ENCODE measurements around the gene WEE2. TPM values are rescaled to one million over a fixed set of nuclear protein-coding genes. Genes with fewer than 3 reads are reported as not detected.
"Not testable (repeated sequence)": the region's sequence is repeated elsewhere in the genome, so short reads cannot be mapped to it uniquely, and the experiment has no call there.

WEE2 gene
- polyA plus RNA-seq, 5 donors: 0.26 to 0.60 (median 0.44) TPM

- no peak for DNase-seq
These were observed 4.6 kb downstream of the WEE2 start for GRCh38 chr7:141712603-141713255.

- no peak for DNase-seq
These were observed 5.7 kb downstream of the WEE2 start for GRCh38 chr7:141713890-141714289.

DNA sequence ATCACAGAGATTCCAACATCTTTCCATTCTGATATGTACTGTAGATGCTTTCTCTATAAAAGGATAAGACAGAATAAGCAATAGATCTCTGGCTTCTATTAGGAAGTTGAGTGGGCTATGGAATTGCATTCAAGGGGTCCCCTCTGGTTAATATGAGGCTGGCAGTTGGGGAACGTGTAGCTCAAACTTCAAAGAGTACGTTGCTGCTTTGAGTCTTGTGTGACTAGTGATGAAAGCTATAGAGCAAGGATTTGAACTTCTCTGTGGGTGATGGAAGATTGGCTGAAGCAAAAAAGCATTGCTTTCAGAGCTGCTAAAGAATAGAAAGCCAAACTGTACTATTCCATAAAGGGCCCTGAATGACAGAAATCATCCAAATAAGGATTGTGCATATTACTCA is 6.4 kb downstream of the WEE2 start:
- DNase-seq: no peak

GRCh38 chr7:141715018-141715417 is 6.9 kb downstream of the WEE2 start:
- DNase-seq: no peak

DNA sequence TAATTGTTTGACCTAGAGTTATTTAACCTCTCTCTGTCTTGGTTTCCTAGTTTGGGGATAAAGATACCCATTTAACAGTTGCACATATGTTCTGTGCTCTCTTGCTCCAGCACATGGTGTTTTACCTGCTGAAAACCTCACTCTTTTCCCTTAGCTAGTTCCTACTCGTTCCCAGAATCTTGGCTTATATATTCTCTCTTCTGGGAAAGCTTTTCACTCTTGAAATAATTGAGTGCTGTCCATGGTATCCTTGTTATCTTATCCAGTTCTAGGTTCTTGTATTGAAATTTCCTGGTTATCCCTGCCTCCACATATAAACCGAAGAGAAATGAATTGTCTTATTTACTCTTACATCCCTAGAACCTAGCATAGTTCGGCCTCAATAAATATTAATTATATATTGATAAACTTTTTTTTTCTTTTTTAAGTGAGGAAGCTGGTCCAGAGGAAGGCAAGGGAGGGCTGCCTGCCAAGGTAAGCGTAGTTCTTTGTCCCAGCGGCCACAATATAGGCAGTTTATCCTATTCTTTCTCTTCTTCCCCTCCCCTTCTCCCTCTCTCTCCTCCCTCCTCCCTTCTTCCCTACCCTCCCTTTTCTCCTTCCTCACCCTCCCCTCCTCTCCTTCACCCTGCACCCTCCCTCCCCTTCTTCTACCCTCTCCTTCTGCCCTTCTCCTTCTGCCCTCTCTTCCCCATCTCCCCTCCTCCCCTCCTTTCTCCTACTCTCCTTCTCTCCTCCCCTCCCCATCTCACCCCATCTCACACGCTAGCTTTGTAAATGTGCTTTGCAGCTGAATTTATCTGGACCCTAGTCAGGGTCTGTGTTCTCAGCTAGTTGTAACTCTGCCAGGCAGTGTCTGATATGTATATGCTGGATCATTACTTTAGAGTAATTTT is 7.9 kb downstream of the WEE2 start:
- DNase-seq: no peak

DNA sequence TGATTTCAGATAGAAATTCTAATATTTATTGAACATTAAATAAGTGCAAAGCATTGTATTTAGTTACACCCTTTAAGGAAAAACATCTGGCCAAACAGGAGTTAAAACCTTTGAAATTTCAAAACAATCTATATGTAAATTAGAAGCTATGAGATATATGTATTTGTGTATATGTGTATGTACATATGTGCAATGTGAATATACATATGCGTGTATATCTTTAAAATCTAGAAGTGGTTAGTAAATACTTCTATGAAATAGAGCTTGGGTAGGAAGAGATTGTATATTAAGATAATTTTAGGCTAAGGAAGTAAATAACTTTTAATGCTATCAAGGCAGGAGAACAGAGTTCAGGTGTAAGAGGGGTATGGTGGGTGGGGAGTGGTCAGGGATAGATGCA is 9.3 kb downstream of the WEE2 start:
- DNase-seq: no peak

- no peak for DNase-seq
These were observed 14.4 kb downstream of the WEE2 start for GRCh38 chr7:141722529-141722928.

GRCh38 chr7:141729020-141729419 is 20.9 kb downstream of the WEE2 start:
- DNase-seq: no peak

DNA sequence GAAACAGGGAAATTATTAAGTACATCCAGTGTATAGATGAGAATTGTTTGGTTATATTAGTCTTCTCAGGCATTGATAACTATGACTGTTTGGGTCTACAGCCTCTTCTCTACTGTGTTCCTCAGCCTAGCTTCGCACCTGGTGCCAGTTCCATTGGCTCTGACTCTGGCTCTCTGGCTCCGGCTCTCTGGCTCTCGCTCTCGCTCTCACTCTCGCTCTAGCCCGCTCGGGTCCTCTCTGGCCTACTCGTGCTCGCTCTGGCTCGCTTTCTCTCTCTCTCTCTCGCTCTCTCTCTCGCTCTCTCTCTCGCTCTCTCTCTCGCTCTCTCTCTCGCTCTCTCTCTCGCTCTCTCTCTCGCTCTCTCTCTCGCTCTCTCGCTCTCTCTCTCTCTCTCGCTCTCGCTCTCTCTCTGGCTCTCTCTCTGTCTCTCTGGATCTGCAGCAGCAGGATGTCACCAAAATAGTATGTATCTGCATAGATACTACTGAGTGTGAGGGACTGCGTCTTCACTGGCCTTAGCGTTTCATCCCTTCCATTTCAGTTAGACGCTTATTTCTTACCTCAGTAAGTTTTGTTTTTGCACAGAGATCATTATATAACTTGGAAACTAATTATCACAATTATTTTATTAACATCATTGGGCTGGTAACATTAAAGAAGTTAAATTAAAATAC is 23.5 kb downstream of the WEE2 start:
- DNase-seq: no peak

GRCh38 chr7:141737118-141737835 is 29.1 kb downstream of the WEE2 start:
- DNase-seq: no peak

DNA sequence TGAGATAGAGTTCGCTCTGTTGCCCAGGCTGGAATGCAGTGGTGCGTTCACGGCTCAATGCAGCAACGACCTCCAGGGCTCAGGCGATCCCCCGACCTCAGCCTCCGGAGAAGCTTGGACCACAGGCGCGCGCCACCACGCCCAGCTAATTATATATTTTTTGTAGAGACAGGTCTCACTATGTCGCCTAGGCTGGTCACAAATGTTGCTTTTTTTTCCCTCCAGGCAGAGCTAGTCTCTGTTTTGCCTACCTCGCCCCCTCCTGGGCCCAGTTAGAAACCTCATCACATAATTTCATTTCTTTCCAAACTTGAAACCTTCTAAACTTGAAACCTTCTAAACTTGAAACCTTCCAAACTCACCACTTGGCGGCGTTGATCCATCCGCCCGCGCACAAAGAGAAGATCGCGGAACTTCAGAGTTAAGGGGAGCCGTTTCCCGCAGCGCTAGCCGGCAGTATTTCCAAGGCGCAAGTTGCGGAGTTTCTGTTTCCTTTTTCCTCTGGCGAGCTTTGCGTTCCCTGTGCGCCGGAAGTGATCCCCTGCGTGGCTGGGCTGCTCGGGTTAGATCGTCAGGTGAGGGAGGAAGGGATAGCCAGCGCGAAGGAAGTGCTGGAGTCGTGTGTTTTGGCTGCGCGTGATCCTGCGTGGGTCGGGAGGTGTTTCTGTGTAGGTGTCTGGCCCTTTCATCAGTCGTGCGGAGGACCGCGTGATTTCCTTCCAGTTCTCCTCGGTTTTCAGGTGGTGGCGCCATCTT is 29.9 kb downstream of the WEE2 start, which contains the start of gene SSBP1:
Gene SSBP1 (plus strand): TSS at position 523 of the 756 bp plus-strand sequence. CDS start 809 bp downstream, outside the sequence.
- DNase-seq: peak; percentile 92 to 96

- DNase-seq: no peak
These were observed 30.4 kb downstream of the WEE2 start for GRCh38 chr7:141738592-141739013.

DNA sequence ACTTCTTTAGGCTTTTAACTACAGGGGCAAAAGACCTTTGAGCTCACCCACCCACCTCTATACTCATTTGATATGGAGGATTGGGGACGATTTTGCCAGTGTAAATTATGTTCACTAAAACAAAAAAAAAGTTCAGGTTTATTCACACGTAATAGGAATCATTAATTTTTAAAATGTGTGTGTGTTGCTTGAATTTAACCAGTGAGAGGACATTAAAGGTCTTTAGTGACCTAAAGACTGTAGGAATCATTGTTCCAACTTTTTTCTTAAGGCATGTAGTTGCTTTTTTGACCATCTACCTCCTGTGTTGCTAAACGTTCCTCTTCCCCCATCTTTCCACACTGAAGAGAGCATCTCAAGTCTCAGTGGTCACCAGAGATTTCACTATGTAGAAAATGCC is 31.1 kb downstream of the WEE2 start:
- DNase-seq: no peak

DNA sequence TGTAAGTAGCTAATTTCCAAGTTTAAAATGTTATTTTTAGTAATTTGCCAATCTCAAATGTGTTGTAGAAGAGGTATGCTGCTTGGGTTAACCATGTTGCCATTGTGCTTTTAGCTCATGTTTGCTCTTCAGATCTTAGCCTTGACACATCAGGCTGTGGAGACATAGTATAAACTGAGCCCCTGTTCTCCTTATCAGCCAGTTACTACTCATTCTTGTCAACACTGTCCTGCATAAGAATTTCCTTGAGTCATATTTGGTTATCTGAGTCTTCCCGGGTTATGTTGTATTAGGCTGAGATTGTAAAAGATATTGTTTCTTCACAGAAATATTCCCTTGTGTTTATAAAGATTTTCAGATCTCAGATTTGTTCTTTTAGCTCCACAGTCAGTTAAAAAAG is 34.1 kb downstream of the WEE2 start:
- DNase-seq: no peak

- DNase-seq: no peak
These were observed 36.0 kb downstream of the WEE2 start for GRCh38 chr7:141744131-141744530.

DNA sequence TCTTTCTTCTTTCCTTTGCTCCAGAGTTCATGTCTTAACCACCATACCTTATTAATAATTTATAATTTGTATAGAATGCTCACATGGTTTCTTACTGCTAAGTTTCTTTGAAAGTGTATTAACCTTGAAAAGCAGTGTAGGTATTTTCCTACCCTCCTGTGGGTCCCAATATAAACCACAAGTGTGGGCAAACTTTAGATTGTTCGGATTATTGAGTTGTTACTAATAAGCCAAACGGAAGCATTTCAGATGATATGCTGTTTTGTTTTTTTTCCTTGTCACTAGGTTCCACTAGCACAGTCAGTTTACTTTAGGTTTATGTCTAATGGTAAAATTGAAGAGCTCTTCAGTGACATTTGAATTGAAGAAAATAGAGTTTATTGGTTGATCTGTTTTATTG is 40.2 kb downstream of the WEE2 start:
- no peak for DNase-seq

DNA sequence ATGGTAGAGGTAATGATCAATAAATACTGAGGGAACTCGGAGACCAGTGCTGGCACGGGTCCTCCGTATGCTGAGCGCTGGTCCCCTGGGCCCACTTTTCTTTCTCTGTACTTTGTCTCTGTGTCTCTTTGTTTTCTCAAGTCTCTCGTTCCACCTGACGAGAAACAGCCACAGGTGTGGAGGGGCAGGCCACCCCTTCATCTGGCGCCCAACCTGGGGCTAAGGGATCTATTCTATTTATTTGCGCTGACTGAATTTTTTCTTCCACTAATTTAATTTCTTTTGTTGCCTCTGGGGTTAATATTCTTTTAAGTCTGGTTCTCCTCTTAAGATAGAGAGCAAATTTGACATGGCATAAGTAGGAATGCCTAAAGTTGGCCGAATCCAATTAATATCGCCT is 43.8 kb downstream of the WEE2 start:
- not testable (repeated sequence) for DNase-seq

DNA sequence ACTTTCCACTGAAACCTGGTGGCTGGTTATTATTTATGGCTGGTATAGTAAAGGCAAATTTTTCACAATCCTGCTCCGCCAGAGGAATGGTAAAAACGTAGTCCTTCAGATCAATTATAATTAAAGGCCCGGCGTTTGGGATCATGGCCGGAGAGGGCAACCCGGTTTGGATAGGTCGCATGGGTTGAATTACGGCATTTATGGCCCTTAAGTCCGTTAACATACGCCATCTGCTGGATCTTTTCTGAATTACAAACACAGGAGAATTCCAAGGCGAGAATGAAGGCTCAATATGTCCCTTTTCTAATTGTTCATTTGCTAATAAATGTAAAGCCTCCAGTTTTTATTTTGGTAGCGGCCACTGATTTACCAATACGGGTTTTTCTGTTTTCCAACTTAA is 44.5 kb downstream of the WEE2 start:
- DNase-seq: no peak

DNA sequence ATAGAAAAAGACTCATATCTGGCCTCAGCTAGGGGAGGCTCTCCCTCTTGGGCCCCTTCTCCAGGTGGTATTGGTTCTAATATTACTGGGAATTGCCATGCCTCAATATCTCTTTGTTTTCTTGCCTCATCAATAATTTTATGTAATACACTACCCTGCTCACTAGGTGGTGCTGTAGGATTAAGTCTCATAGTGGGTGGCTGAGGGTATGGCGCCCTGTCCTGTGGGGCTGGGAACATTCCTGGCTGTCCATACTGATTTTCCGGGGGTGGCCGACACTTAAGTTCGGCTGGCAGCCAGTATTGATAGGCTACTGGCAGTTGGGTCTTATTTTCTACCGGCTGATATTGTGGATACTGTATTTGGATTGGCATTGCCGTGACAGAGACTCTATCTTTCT is 46.8 kb downstream of the WEE2 start:
- no peak for DNase-seq

DNA sequence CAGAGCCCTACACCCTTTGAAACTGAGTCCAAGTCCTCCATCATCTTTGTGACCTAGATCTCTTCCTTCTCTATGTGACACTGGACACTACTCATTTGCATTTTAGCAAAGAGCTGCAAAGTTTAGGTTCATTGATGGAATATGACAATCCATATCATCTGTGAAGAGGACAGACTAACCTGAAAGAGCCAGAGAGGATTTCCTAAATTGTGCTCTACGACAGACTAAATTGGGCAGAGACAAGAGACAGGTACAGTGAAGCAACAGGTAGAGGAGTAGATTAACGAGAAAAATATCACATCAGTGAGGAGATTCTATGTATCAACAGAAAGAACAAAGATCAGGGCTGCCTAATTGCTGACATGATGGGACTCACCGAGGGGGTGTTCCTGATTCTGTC is 55.6 kb downstream of the WEE2 start, which contains the start of gene TAS2R3:
Gene TAS2R3 (plus strand): TSS at position 301 of the 400 bp plus-strand sequence. CDS start 62 bp downstream, at position 363.
- no peak for DNase-seq

- DNase-seq: not testable (repeated sequence)
These were observed 62.0 kb downstream of the WEE2 start for GRCh38 chr7:141770083-141770583.
